ENCODE results near the gene CEP20.

DNA sequence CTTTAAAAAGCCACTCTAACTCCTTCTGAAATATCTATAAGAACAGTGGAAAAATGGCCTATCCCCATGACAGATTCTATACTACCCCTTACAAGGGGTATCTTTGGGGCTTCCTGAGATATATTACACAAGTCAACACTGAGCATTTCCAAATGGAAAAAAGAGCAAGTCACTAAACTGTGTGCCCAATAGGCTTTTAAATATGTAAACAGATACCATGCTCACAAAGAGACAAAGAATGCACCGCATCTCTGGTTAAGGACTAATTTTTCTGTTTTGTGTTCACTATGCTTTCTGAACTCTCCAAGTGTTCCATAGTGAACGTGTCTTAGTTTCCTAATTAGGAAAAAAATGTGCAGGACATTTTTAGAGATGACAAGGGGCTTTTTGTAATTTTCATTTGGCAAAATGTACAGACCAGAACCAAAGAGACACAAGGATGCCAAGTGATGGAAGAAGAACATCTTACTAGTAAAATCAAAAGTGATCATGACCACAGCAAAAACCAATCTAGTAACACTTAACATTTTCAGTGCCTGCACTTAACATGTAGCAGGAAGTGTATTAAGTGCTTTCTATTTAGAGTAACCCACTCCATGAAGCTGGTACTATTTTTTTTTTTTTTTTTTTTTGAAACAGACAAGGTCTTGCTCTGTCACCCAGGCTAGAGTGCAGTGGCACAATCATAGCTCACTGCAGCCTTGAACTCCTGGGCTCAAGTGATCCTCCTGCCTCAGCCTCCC is 53.1 kb downstream of the CEP20 start:
- TF ChIP-seq, protein P1, sequence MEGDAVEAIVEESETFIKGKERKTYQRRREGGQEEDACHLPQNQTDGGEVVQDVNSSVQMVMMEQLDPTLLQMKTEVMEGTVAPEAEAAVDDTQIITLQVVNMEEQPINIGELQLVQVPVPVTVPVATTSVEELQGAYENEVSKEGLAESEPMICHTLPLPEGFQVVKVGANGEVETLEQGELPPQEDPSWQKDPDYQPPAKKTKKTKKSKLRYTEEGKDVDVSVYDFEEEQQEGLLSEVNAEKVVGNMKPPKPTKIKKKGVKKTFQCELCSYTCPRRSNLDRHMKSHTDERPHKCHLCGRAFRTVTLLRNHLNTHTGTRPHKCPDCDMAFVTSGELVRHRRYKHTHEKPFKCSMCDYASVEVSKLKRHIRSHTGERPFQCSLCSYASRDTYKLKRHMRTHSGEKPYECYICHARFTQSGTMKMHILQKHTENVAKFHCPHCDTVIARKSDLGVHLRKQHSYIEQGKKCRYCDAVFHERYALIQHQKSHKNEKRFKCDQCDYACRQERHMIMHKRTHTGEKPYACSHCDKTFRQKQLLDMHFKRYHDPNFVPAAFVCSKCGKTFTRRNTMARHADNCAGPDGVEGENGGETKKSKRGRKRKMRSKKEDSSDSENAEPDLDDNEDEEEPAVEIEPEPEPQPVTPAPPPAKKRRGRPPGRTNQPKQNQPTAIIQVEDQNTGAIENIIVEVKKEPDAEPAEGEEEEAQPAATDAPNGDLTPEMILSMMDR (IDR thresholded peaks at IDR 0.05), result no peak
- TF ChIP-seq POLR2A (IDR thresholded peaks at IDR 0.05), result no peak

Data from thyroid gland (tissue), 4 donors.